ENCODE results near the gene RNU6-7. TPM values are rescaled to one million over a fixed set of nuclear protein-coding genes. Genes with fewer than 3 reads are reported as not detected.
A peak's percentile ranks its signal among the peaks of the same experiment; 100 is the strongest.

Gene RNU6-7
- total and polyA plus RNA-seq, 10 of the 15 experiments (the other 5 are each of a cell fraction or from before 2014, with no cell fraction given): not detected

- CTCF ChIA-PET: interaction anchor here (0.8 to 11.7 kb wide), 23 partner anchors 7 to 746 kb away, joined by 3 to 300 read pairs (median 4); partner anchors contain the start of gene ARHGAP5
- H3K4me2 ChIP-seq (ENCODE audit: control insufficient read depth, insufficient read depth): no peak overlapping the region
- H3K9ac ChIP-seq (ENCODE audit: control insufficient read depth, insufficient read depth, low read length): no peak overlapping the region
- H3K36me3 ChIP-seq (ENCODE audit: control insufficient read depth in 2 of 2, insufficient read depth in 2 of 2, low read length in 1 of 2): no peaks in the 10 kb centered on the region
- no peaks in the 10 kb centered on the region for H4K20me1 ChIP-seq (ENCODE audit: control insufficient read depth, insufficient read depth)
- in situ Hi-C loops (cut with MboI) (loop anchor here (5.0 kb wide), 1 partner anchor 179 kb away; no protein-coding TSS in a partner anchor), intact Hi-C loops (cut with micrococcal nuclease; ENCODE audit: unreplicated experiment) (no loop called here)
- POLR2A ChIA-PET: no interaction called here
- H3K4me1 ChIP-seq (ENCODE audit: control insufficient read depth, insufficient read depth, low read length): no peaks in the 10 kb centered on the region
- FAIRE-seq: no peak
- BruUV-seq (replicated peaks): no TSS peak
- H3K27ac ChIP-seq (ENCODE audit: control insufficient read depth, insufficient read depth): no peak overlapping the region
- SMC1A ChIA-PET (ENCODE audit: uncharacterized antibody, unreplicated experiment): interaction anchor here (0.6 to 7.6 kb wide), 20 partner anchors 8 to 794 kb away, joined by 3 to 154 read pairs (median 5); partner anchors contain the start of gene DTD2
- DNase-seq (ENCODE audit: low read depth, low spot score): no peak
- TF ChIP-seq MAX (IDR thresholded peaks at IDR 0.05; ENCODE audit: low read depth, low read length): no peak
- no peak for TF ChIP-seq NBN (IDR thresholded peaks at IDR 0.05)
- no peak for TF ChIP-seq RUNX3 (IDR thresholded peaks at IDR 0.05; ENCODE audit: low read length)
- no peak for TF ChIP-seq MYB (IDR thresholded peaks at IDR 0.05; ENCODE audit: borderline replicate concordance, low read depth, low read length)
- no peak for TF ChIP-seq TARDBP (IDR thresholded peaks at IDR 0.05; ENCODE audit: borderline replicate concordance)
- no peak for TF ChIP-seq FOS (IDR thresholded peaks at IDR 0.05; ENCODE audit: borderline replicate concordance, extremely low read depth, insufficient read length)
- no peak for TF ChIP-seq MEF2B (IDR thresholded peaks at IDR 0.05; ENCODE audit: partially characterized antibody, poor library complexity, severe bottlenecking)
- TF ChIP-seq PAX8 (IDR thresholded peaks at IDR 0.05): no peak
- no peak for TF ChIP-seq GABPA (IDR thresholded peaks at IDR 0.05; ENCODE audit: low read depth)
- no peak for TF ChIP-seq ATF7 (IDR thresholded peaks at IDR 0.05; ENCODE audit: low read depth)
- TF ChIP-seq RCOR1 (conservative IDR thresholded peaks at IDR 0.05; ENCODE audit: low read depth, low read length): no peak
- TF ChIP-seq RB1 (IDR thresholded peaks at IDR 0.05; ENCODE audit: borderline replicate concordance): no peak
- TF ChIP-seq CEBPB (IDR thresholded peaks at IDR 0.05; ENCODE audit: borderline replicate concordance in 1 of 2, low read depth in 2 of 2, low read length in 2 of 2): no peak
- no peak for TF ChIP-seq DPF2 (IDR thresholded peaks at IDR 0.05)
- no peak for TF ChIP-seq MTA3 (IDR thresholded peaks at IDR 0.05; ENCODE audit: borderline replicate concordance, low read length)
- TF ChIP-seq SKIL (IDR thresholded peaks at IDR 0.05; ENCODE audit: low read depth, poor library complexity, severe bottlenecking): no peak
- WGBS (ENCODE audit: insufficient coverage, insufficient replicate concordance, low lambda C conversion rate, missing lambda C conversion rate): 98% methylated on average over 4 of the region's 4 CpGs
- no peaks in the 10 kb centered on the region for H3K27me3 ChIP-seq (replicated peaks in 1 of 2; ENCODE audit: control insufficient read depth in 2 of 2, insufficient read depth in 2 of 2, low read length in 1 of 2)
- ATAC-seq: no peak
- H3K79me2 ChIP-seq (ENCODE audit: control insufficient read depth, insufficient read depth, low read length): no peaks in the 10 kb centered on the region
- RAD21 ChIA-PET (ENCODE audit: unreplicated experiment): interaction anchor here (1.0 to 5.8 kb wide), 8 partner anchors 48 to 740 kb away, joined by 3 to 99 read pairs (median 6); partner anchors contain the start of gene RNU6-8
- no peaks in the 10 kb centered on the region for H3K9me3 ChIP-seq (replicated peaks; ENCODE audit: control insufficient read depth, insufficient read depth, low read length)
- H2AFZ ChIP-seq (ENCODE audit: control insufficient read depth, low read depth, low read length): no peak overlapping the region
- no peak overlapping the region for H3K4me3 ChIP-seq
Observed at GRCh38 chr14:32251530-32251929, 49.7 kb downstream of the RNU6-7 start.

Small RNA genes lying within 50 kb of the gene (small RNA-seq; reads per million reads assigned to genes)
- 0.55 reads per million, percentile 11 among the genes with 10 or more reads in this experiment for gene RNU6-7
- 0.55 reads per million, percentile 11 among the genes with 10 or more reads in this experiment for gene RNU6-8

Other genes with a start within 250 kb of the RNU6-7 start
- gene ARHGAP5, start 124.7 kb upstream of the RNU6-7 start, total RNA-seq (2014; rRNA removed): 9.0 and 11.0 TPM in 2 replicates
- gene ARHGAP5, start 124.7 kb upstream of the RNU6-7 start, total RNA-seq (2014; rRNA removed; fragmentation: Illumina TruSeq; extraction: Trizol): 10.4 and 12.2 TPM in 2 replicates
- 12.2 and 13.4 TPM in 2 replicates for gene ARHGAP5, start 124.7 kb upstream of the RNU6-7 start, total RNA-seq (2021)
- gene ARHGAP5, start 124.7 kb upstream of the RNU6-7 start, polyA plus RNA-seq (2011; rRNA removed): 19.6 and 36.4 TPM in 2 replicates
- 6.0 and 8.5 TPM in 2 replicates for gene ARHGAP5, start 124.7 kb upstream of the RNU6-7 start, polyA plus RNA-seq (2014; fragmentation: Illumina TruSeq; extraction: Trizol)
- gene ARHGAP5, start 124.7 kb upstream of the RNU6-7 start, polyA plus RNA-seq (2014; fragmentation: Nextera tagmentation; extraction: Ambion mirVana): 1 to 10 TPM in 1 of 2 experiments, under 1 TPM in 1; 0.91 to 2.1 TPM
- 2.3 and 3.0 TPM in 2 replicates for gene ARHGAP5, start 124.7 kb upstream of the RNU6-7 start, polyA plus RNA-seq (2014; rRNA removed)
- 1 to 10 TPM; 6.5 to 7.9 TPM for gene ARHGAP5, start 124.7 kb upstream of the RNU6-7 start, polyA plus RNA-seq (2016; fragmentation: Nextera tagmentation; extraction: Ambion mirVana)
- gene RNU6-8, start 1.2 kb downstream of the RNU6-7 start, total RNA-seq (2014; rRNA removed): not detected in 2 replicates
- not detected in 2 replicates for gene RNU6-8, start 1.2 kb downstream of the RNU6-7 start, total RNA-seq (2014; rRNA removed; fragmentation: Illumina TruSeq; extraction: Trizol)
- not detected in 2 replicates for gene RNU6-8, start 1.2 kb downstream of the RNU6-7 start, total RNA-seq (2021)
- not detected in 2 replicates for gene RNU6-8, start 1.2 kb downstream of the RNU6-7 start, polyA plus RNA-seq (2011; rRNA removed)
- not detected in 2 replicates for gene RNU6-8, start 1.2 kb downstream of the RNU6-7 start, polyA plus RNA-seq (2014; fragmentation: Illumina TruSeq; extraction: Trizol)
- gene RNU6-8, start 1.2 kb downstream of the RNU6-7 start, polyA plus RNA-seq (2014; fragmentation: Nextera tagmentation; extraction: Ambion mirVana): not detected
- not detected in 2 replicates for gene RNU6-8, start 1.2 kb downstream of the RNU6-7 start, polyA plus RNA-seq (2014; rRNA removed)
- not detected for gene RNU6-8, start 1.2 kb downstream of the RNU6-7 start, polyA plus RNA-seq (2016; fragmentation: Nextera tagmentation; extraction: Ambion mirVana)
- 4.9 and 6.6 TPM in 2 replicates for gene AKAP6, start 127.3 kb downstream of the RNU6-7 start, total RNA-seq (2014; rRNA removed)
- 4.7 and 5.7 TPM in 2 replicates for gene AKAP6, start 127.3 kb downstream of the RNU6-7 start, total RNA-seq (2014; rRNA removed; fragmentation: Illumina TruSeq; extraction: Trizol)
- gene AKAP6, start 127.3 kb downstream of the RNU6-7 start, total RNA-seq (2021): 5.3 and 5.9 TPM in 2 replicates
- 2.2 and 2.4 TPM in 2 replicates for gene AKAP6, start 127.3 kb downstream of the RNU6-7 start, polyA plus RNA-seq (2011; rRNA removed)
- 2.6 and 3.0 TPM in 2 replicates for gene AKAP6, start 127.3 kb downstream of the RNU6-7 start, polyA plus RNA-seq (2014; fragmentation: Illumina TruSeq; extraction: Trizol)
- 1 to 10 TPM in 1 of 2 experiments, under 1 TPM in 1; 0.35 to 2.0 TPM for gene AKAP6, start 127.3 kb downstream of the RNU6-7 start, polyA plus RNA-seq (2014; fragmentation: Nextera tagmentation; extraction: Ambion mirVana)
- 1.2 and 1.5 TPM in 2 replicates for gene AKAP6, start 127.3 kb downstream of the RNU6-7 start, polyA plus RNA-seq (2014; rRNA removed)
- 1 to 10 TPM; 1.0 to 1.2 TPM for gene AKAP6, start 127.3 kb downstream of the RNU6-7 start, polyA plus RNA-seq (2016; fragmentation: Nextera tagmentation; extraction: Ambion mirVana)

Measured in GM12878 (cell line).